Motor neuron (in vitro differentiated cells): ENCODE measurements around the gene ADM2. TPM values are rescaled to one million over a fixed set of nuclear protein-coding genes. Genes with fewer than 3 reads are reported as not detected.

Experiments used
- ATAC-seq, 8 experiments: fragments of 200-7000 bp; cut with Tn5 transposase; replicated peaks in 6 of 8; 2 replicates each; pipeline ENCODE4 v1.8.0; 2021; ENCODE audit warnings: mild to moderate bottlenecking in 8 of 8, moderate library complexity in 8 of 8
- H3K27ac ChIP-seq, 2 donors: fragments of 250-450 bp; sonication (Bioruptor Pico); 2 replicates each; pipeline ENCODE4 v1.9.0; 2021; ENCODE audit warnings: antibody characterized with exemption in 2 of 2, mild to moderate bottlenecking in 2 of 2, moderate library complexity in 1 of 2
- H3K4me1 ChIP-seq, 2 donors: fragments of 250-450 bp; sonication (Bioruptor Pico); replicated peaks in 1 of 2; 2 replicates each; pipeline ENCODE4 v1.6.1; 2021; ENCODE audit warnings: antibody characterized with exemption in 2 of 2, mild to moderate bottlenecking in 2 of 2, moderate library complexity in 1 of 2
- H3K4me3 ChIP-seq, 5 donors: fragments of 250-450 bp; sonication (Bioruptor Pico); 2 replicates each; pipeline ENCODE4 v1.9.0; 2021; ENCODE audit warnings: antibody characterized with exemption in 5 of 5, mild to moderate bottlenecking in 5 of 5, moderate library complexity in 4 of 5
- WGBS, 10 experiments: fragments of 450-650 bp; shearing (Covaris generic); methylation state at CpG; one replicate each; pipeline ENCODE4 v1.0.0; 2022; 5-methylcytosine and 5-hydroxymethylcytosine counted together
- in situ Hi-C, 9 experiments: fragments of 400-800 bp; cut with MboI; loops; one replicate each; pipeline ENCODE4 v1.15.0; 2021; ENCODE audit warnings: low sequenced_read_pairs in 9 of 9, low pct_unique_long_range_greater_than_20kb in 2 of 9; ENCODE audit not compliant: unreplicated experiment in 9 of 9
- total RNA-seq, 8 experiments: library from RNA; unstranded; fragments of 300-600 nt; gene quantifications; 2 replicates each; pipeline versions ENCODE4 v1.2.3 to v1.2.4, GENCODE V29; 2022

The ADM2 gene
- total RNA-seq, 8 experiments from 2014 or later = 0.09 to 7.6 (median 1.2) TPM

GRCh38 chr22:50439871-50440331, 41.4 kb upstream of the ADM2 start:
- Histone ChIP-seq H3K27ac (no peak overlapping the region), H3K4me3 (no peak overlapping the region), H3K4me1 (peaks cover 0 to 2% of the 10 kb centered on the region in 2 donors)
- no peak for ATAC-seq
- in situ Hi-C loops = no loop called here
- 90 to 100% methylated on average over 2 to 5 of the region's 10 CpGs; no CpG with 5 or more reads in 8 of the 10 experiments for WGBS, 10 experiments

GRCh38 chr22:50440544-50441249, 40.6 kb upstream of the ADM2 start:
- peak in 1 of 8 experiments; percentile 6 for ATAC-seq
- no peak overlapping the region for H3K27ac ChIP-seq
- H3K4me1 ChIP-seq = peaks cover 0 to 2% of the 10 kb centered on the region in 2 donors
- 92% methylated on average over 15 of the region's 26 CpGs; no CpG with 5 or more reads in 9 of the 10 experiments for WGBS, 10 experiments
- no peak overlapping the region for H3K4me3 ChIP-seq
- in situ Hi-C loops = no loop called here

GRCh38 chr22:50441428-50441993, 39.8 kb upstream of the ADM2 start:
- Histone ChIP-seq H3K4me1 (peaks cover 0 to 2% of the 10 kb centered on the region in 2 donors), H3K27ac (no peak overlapping the region), H3K4me3 (no peak overlapping the region)
- 60 to 100% methylated on average over 1 to 2 of the region's 17 CpGs; no CpG with 5 or more reads in 8 of the 10 experiments for WGBS, 10 experiments
- in situ Hi-C loops = no loop called here
- ATAC-seq = no peak

DNA sequence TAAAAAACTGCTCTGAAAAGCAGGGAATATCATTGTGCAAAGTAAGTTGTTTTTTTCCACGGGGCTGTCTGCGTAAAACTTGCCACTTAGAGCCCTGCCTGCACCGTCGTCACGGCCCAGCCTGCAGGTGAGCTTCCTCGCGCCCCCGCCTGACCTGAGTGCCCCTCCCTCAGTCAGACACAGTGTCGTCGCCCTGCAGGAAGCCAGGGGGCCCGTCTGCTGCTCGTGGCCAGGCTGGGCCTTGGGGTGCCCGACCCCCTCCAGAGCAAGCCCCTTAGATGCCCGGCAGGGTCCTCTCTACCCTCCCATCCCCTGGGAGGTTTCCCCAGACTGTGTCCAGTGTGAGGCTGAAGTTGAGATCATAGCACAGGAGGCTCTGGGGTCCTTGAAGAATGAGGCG, 38.1 kb upstream of the ADM2 start:
- in situ Hi-C loops = no loop called here
- 92% methylated on average over 2 to 4 of the region's 15 CpGs; no CpG with 5 or more reads in 8 of the 10 experiments for WGBS, 10 experiments
- no peak overlapping the region for H3K4me3 ChIP-seq
- H3K4me1 ChIP-seq = peaks cover 0 to 2% of the 10 kb centered on the region in 2 donors
- ATAC-seq = peak in 4 of 8 experiments; percentile 3 to 25 (median 6)
- no peak overlapping the region for H3K27ac ChIP-seq

- ATAC-seq = peak; percentile 2 to 61 (median 34)
- 17 to 100% (median 70%) methylated on average over 1 to 3 of the region's 28 CpGs; no CpG with 5 or more reads in 5 of the 10 experiments for WGBS, 10 experiments
- H3K4me3 ChIP-seq = no peak overlapping the region
- peak overlapping the region in 1 of 2 donors; percentile 21 for H3K27ac ChIP-seq
- in situ Hi-C loops = no loop called here
- H3K4me1 ChIP-seq = peaks cover 0 to 2% of the 10 kb centered on the region in 2 donors
Measured at GRCh38 chr22:50443801-50444625, 37.3 kb upstream of the ADM2 start.

DNA sequence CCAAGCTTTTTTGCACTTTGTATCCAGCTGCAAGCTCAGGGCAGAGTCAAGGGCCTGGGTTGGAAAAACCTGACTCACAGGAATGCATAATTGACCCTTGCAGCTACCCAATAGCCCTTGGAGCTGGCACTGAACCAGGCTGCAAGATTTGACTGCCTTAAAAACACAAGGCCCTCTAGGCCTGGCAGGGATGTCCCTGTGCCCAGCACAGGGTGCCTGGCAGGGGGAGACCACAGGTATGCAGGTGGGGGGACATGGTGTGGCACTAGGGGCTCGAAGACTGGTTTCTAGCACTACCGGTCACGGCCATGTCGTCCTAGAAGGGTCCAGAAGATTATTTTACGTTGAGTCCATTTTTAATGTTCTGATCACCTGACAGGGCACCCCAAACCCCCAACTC, 36.7 kb upstream of the ADM2 start:
- H3K4me3 ChIP-seq = no peak overlapping the region
- WGBS, 10 experiments = 95% methylated on average over 3 of the region's 5 CpGs; no CpG with 5 or more reads in 9 of the 10 experiments
- peaks cover 0 to 2% of the 10 kb centered on the region in 2 donors for H3K4me1 ChIP-seq
- ATAC-seq = peak in 7 of 8 experiments; percentile 2 to 75 (median 8)
- in situ Hi-C loops = no loop called here
- no peak overlapping the region for H3K27ac ChIP-seq

DNA sequence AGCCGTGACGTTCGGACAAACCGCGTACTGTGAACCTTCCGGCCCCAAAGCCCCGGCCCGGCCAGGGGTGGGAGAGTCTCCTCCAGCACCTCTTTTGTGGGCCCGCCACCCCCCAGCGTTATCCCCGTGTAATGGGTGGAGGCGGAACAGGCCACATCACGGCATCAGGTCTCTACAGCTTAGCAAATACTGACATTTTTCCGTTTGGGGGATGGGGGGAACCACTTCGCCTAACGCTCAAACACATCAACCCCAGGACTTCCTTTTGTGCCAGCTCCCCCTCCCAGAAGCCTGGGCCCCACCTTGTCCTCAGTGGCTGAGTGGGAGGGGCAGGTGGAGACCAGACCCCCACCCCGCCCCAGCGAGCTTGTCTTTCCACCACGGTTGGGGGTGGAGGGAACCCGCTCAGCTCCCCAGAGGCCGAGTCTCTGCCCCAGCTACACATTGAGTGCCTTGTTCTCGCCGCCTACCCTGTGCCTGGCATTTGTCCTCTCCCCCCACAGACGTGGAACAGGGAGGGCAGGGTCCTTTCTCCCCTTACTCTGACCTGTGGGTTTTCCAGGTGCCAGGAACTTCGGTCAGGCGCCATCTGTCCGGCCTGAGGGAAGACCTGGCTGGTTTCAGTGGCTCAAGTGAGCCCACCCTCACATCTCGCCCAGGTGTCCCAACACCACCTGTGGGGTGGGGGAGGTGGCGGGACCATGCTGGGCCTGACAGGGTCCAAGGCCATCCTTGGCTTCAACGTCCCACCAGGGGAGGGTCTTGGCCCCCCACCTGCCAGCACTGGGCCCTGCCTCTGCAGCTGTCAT, 36.1 kb upstream of the ADM2 start:
- whole genome bisulfite sequencing, 10 experiments = 83 to 100% (median 90%) methylated on average over 3 to 6 of the region's 30 CpGs; no CpG with 5 or more reads in 7 of the 10 experiments
- peak in 2 of 8 experiments; percentile 1 to 2 for ATAC-seq

GRCh38 chr22:50445880-50446707, 35.2 kb upstream of the ADM2 start:
- 40 to 100% (median 83%) methylated on average over 1 to 2 of the region's 17 CpGs; no CpG with 5 or more reads in 5 of the 10 experiments for WGBS, 10 experiments
- Histone ChIP-seq H3K27ac (no peak overlapping the region), H3K4me1 (peaks cover 0 to 2% of the 10 kb centered on the region in 2 donors), H3K4me3 (no peak overlapping the region)
- ATAC-seq = no peak
- in situ Hi-C loops = no loop called here

More for the DNA sequence above, 36.1 kb upstream of the ADM2 start:
- in situ Hi-C loops = no loop called here
- H3K4me1 ChIP-seq = peaks cover 0 to 2% of the 10 kb centered on the region in 2 donors
- no peak overlapping the region for H3K4me3 ChIP-seq
- no peak overlapping the region for H3K27ac ChIP-seq

- 100% methylated on average over 2 of the region's 54 CpGs; no CpG with 5 or more reads in 9 of the 10 experiments for WGBS, 10 experiments
- ATAC-seq = peak in 2 of 8 experiments; percentile 7 to 8
- H3K27ac ChIP-seq = no peak overlapping the region
- peaks cover 0 to 2% of the 10 kb centered on the region in 2 donors for H3K4me1 ChIP-seq
- in situ Hi-C loops = no loop called here
- H3K4me3 ChIP-seq = no peak overlapping the region
Measured at GRCh38 chr22:50446708-50447575, 34.4 kb upstream of the ADM2 start.

DNA sequence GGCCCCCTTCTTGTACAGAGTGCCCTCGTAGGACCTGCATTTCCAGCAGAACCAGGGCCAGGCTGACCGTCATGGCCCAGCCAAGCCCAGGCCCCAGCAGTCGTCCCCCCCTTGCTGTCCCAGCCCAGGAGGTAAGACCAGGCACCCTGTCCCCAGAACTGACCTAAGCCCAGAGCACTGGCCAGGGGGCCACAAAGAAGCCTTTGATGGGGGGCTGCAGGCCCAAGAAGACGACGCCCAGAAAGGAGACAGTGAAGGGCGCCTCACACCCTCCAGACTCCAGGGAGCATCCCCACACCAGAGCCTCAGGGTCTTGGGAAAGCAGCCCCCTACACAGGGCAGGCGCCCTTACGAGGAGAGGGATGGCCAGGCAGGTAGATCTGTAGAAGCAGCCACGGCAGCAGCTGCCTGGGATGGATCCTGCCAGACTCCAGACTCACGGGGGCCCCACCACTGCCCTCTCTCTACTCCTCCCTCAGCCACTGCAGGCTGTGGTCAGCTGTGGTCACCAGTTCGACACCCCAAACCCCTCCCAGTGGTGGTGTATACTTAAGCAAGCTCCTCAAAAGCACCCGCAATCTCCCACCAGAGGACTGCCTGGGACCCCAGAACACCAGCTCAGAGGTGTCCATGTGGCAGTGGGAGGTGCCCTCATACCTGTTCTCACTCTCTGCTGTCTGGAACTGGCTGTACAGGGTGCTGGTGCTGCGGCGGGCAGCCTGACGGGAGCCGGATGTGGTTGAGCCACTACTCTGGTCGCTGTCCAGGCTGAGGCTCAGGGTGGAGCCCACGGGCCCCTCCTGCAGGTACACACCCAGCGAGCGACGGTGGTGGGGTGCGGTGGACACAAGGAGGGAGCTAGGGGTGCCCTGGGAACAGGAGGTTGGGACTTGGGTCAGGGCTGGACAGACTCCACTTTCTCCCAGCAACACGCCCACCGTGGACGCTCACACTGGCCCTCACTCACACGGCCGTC, 33.5 kb upstream of the ADM2 start:
- WGBS, 10 experiments = 46 to 100% (median 83%) methylated on average over 1 to 3 of the region's 27 CpGs; no CpG with 5 or more reads in 5 of the 10 experiments
- in situ Hi-C loops = no loop called here
- no peak for ATAC-seq
- Histone ChIP-seq H3K27ac (no peak overlapping the region), H3K4me3 (no peak overlapping the region), H3K4me1 (peaks cover 0 to 2% of the 10 kb centered on the region in 2 donors)
